ENCODE results near the gene KAT8. TPM values are rescaled to one million over a fixed set of nuclear protein-coding genes. Genes with fewer than 3 reads are reported as not detected.

Gene KAT8
- total RNA-seq, 2 experiments from 2014 or later, result 114 to 124 TPM

GRCh38 chr16:31177136-31177535, 59.7 kb downstream of the KAT8 start:
- no peaks in the 10 kb centered on the region for H3K9me3 ChIP-seq (ENCODE audit: control insufficient read depth in 1 of 2, insufficient read depth in 1 of 2, low read length in 2 of 2)
- no peak for TF ChIP-seq CTCF (IDR thresholded peaks at IDR 0.05)
- Mint-ChIP-seq H3K27ac (peak overlapping the region; percentile 81), H3K4me1 (ENCODE audit: low read depth) (peaks cover 39% of the 10 kb centered on the region), H3K9me3 (no peaks in the 10 kb centered on the region), H3K4me3 (peak overlapping the region; percentile 97), H3K36me3 (ENCODE audit: low read depth) (peaks cover 28% of the 10 kb centered on the region), H3K27me3 (no peaks in the 10 kb centered on the region)
- DNase-seq (peak in 13 of 14 experiments; percentile 20 to 77 (median 46)), ATAC-seq (ENCODE audit: poor library complexity) (peak; percentile 38)
- intact Hi-C loops (cut with DNase I, micrococcal nuclease), result loop anchor here in 1 of 2 experiments (2.0 kb wide), 1 partner anchor 16 kb away; no protein-coding TSS in a partner anchor
- peak overlapping the region; percentile 31 for H3K4me3 ChIP-seq (ENCODE audit: low read length)
- H3K27me3 ChIP-seq (ENCODE audit: control insufficient read depth in 1 of 2, insufficient read depth in 2 of 2, low read length in 2 of 2), result no peaks in the 10 kb centered on the region
- H3K27ac ChIP-seq (ENCODE audit: low read depth in 1 of 2, low read length in 2 of 2), result peak overlapping the region; percentile 35 to 41
- ChIA-PET POLR2A (interaction anchor here (0.6 to 5.2 kb wide), 17 partner anchors 9 to 692 kb away, joined by 3 to 152 read pairs (median 5); partner anchors contain the start of genes ARMC5, KAT8, PHKG2 and PYCARD), CTCF (interaction anchor here (0.9 to 3.5 kb wide), 3 partner anchors 17 to 283 kb away, joined by 3 to 19 read pairs (median 3); no protein-coding TSS in a partner anchor)
- H3K36me3 ChIP-seq (ENCODE audit: insufficient read depth, low read length), result no peaks in the 10 kb centered on the region
- peaks cover 40% of the 10 kb centered on the region for H3K4me1 ChIP-seq (ENCODE audit: insufficient read depth, low read length)

GRCh38 chr16:31179219-31179746, 61.8 kb downstream of the KAT8 start:
- H3K27me3 ChIP-seq (ENCODE audit: control insufficient read depth in 1 of 2, insufficient read depth in 2 of 2, low read length in 2 of 2), result no peaks in the 10 kb centered on the region
- ChIA-PET POLR2A (interaction anchor here (0.8 to 5.2 kb wide), 35 partner anchors 8 to 1114 kb away, joined by 3 to 152 read pairs (median 6); partner anchors contain the start of genes ALDOA, ARMC5, BCKDK and KAT8), CTCF (interaction anchor here (2.0 kb wide), 1 partner anchor 37 kb away, joined by 13 read pairs; no protein-coding TSS in a partner anchor)
- H3K36me3 ChIP-seq (ENCODE audit: insufficient read depth, low read length), result peaks cover 20% of the 10 kb centered on the region
- peaks cover 62% of the 10 kb centered on the region for H3K4me1 ChIP-seq (ENCODE audit: insufficient read depth, low read length)
- no peak for DNase-seq
- TF ChIP-seq CTCF (IDR thresholded peaks at IDR 0.05), result no peak
- no peaks in the 10 kb centered on the region for H3K9me3 Mint-ChIP-seq
- peak overlapping the region; percentile 97 for H3K4me3 Mint-ChIP-seq
- peak overlapping the region; percentile 87 to 97 for H3K27ac ChIP-seq (ENCODE audit: low read depth in 1 of 2, low read length in 2 of 2)
- no peak for ATAC-seq (ENCODE audit: poor library complexity)
- H3K4me3 ChIP-seq (ENCODE audit: low read length), result peak overlapping the region; percentile 87
- peak overlapping the region; percentile 95 for H3K27ac Mint-ChIP-seq
- H3K9me3 ChIP-seq (ENCODE audit: control insufficient read depth in 1 of 2, insufficient read depth in 1 of 2, low read length in 2 of 2), result no peaks in the 10 kb centered on the region
- H3K27me3 Mint-ChIP-seq, result no peaks in the 10 kb centered on the region
- H3K36me3 Mint-ChIP-seq (ENCODE audit: low read depth), result peaks cover 49% of the 10 kb centered on the region
- peaks cover 60% of the 10 kb centered on the region for H3K4me1 Mint-ChIP-seq (ENCODE audit: low read depth)
- intact Hi-C loops (cut with DNase I, micrococcal nuclease), result loop anchor here (1.0 to 2.0 kb wide), 2 partner anchors 36 to 222 kb away; partner anchors contain the start of gene SETD1A (in 1 of the 2)

GRCh38 chr16:31179747-31180459, 62.4 kb downstream of the KAT8 start, which contains the start of gene FUS:
FUS (plus strand) TSS chr16:31180139; CDS start chr16:31180215, 76 bp downstream.
- ATAC-seq (ENCODE audit: poor library complexity) (peak; percentile 69), DNase-seq (peak; percentile 86 to 98 (median 94))
- Mint-ChIP-seq H3K9me3 (no peaks in the 10 kb centered on the region), H3K4me1 (ENCODE audit: low read depth) (peaks cover 65% of the 10 kb centered on the region), H3K4me3 (peak within 1 kb of the TSS; percentile 97), H3K27me3 (no peaks in the 10 kb centered on the region), H3K36me3 (ENCODE audit: low read depth) (peaks cover 55% of the 10 kb centered on the region), H3K27ac (peak within 1 kb of the TSS; percentile 95)
- TF ChIP-seq CTCF (IDR thresholded peaks at IDR 0.05), result no peak
- Histone ChIP-seq H3K36me3 (ENCODE audit: insufficient read depth, low read length) (peaks cover 26% of the 10 kb centered on the region), H3K4me3 (ENCODE audit: low read length) (peak within 1 kb of the TSS; percentile 87), H3K27ac (ENCODE audit: low read depth in 1 of 2, low read length in 2 of 2) (peak within 1 kb of the TSS; percentile 87 to 97), H3K4me1 (ENCODE audit: insufficient read depth, low read length) (peaks cover 67% of the 10 kb centered on the region), H3K9me3 (ENCODE audit: control insufficient read depth in 1 of 2, insufficient read depth in 1 of 2, low read length in 2 of 2) (no peaks in the 10 kb centered on the region), H3K27me3 (ENCODE audit: control insufficient read depth in 1 of 2, insufficient read depth in 2 of 2, low read length in 2 of 2) (no peaks in the 10 kb centered on the region)
- ChIA-PET CTCF (interaction anchor here (2.0 kb wide), 1 partner anchor 38 kb away, joined by 13 read pairs; no protein-coding TSS in a partner anchor), POLR2A (interaction anchor here (0.6 to 5.2 kb wide), 43 partner anchors 9 to 1114 kb away, joined by 3 to 152 read pairs (median 5); partner anchors contain the start of genes ALDOA, ARMC5, BCKDK and FBRS)
- intact Hi-C loops (cut with DNase I, micrococcal nuclease), result loop anchor here (1.0 to 10.0 kb wide), 11 partner anchors 15 to 685 kb away; partner anchors contain the start of genes KAT8 (in 1 of the 2), SETD1A (in 1 of the 2), STX4 (in 1 of the 2) and ZNF646 (in 1 of the 2)

All from CD4-positive, alpha-beta T cell (primary cell).